DND-41 (cell line): Measurements from ENCODE around the gene ZNF672.

ENCODE experiments used
- ATAC-seq: fragments of 200-7000 bp; cut with Tn5 transposase; 3 replicates; pipeline ENCODE4 v1.9.1; 2021; ENCODE audit warnings: low read depth; ENCODE audit not compliant: insufficient read depth
- DNase-seq: peaks from one replicate; pipeline ENCODE4 v3.0.0-alpha.2; 2020
- H2AFZ ChIP-seq: 2 replicates; pipeline ENCODE4 v1.6.0; 2012; ENCODE audit warnings: low read depth, low read length
- H3K27ac ChIP-seq: 2 replicates; pipeline ENCODE4 v1.5.1; 2012; ENCODE audit warnings: low read length, inconsistent platforms
- H3K27me3 ChIP-seq: fragments of 200-600 bp; sonication (generic); 2 replicates; pipeline ENCODE4 v1.6.0; 2012; ENCODE audit warnings: low read length, mild to moderate bottlenecking, inconsistent platforms; ENCODE audit not compliant: insufficient read depth, poor library complexity
- H3K36me3 ChIP-seq: 2 replicates; pipeline ENCODE4 v1.5.1; 2012; ENCODE audit warnings: low read length, inconsistent platforms; ENCODE audit not compliant: insufficient read depth
- H3K4me1 ChIP-seq: 2 replicates; pipeline ENCODE4 v1.5.1; 2012; ENCODE audit warnings: mild to moderate bottlenecking, low read length; ENCODE audit not compliant: insufficient read depth
- H3K4me2 ChIP-seq: 2 replicates; pipeline ENCODE4 v1.6.0; 2012; ENCODE audit warnings: mild to moderate bottlenecking, moderate library complexity, low read length, inconsistent platforms; ENCODE audit not compliant: insufficient read depth
- H3K4me3 ChIP-seq, 2 experiments: fragments of 200-600 bp in 1 of 2; shearing (Covaris generic) in 1 of 2; 2 replicates each; pipeline ENCODE4 v1.5.1; 2012 to 2016; ENCODE audit warnings: inconsistent platforms in 2 of 2, low read length in 2 of 2, mild to moderate bottlenecking in 2 of 2, low read depth in 1 of 2, moderate library complexity in 1 of 2
- H3K79me2 ChIP-seq: 2 replicates; pipeline ENCODE4 v1.6.0; 2012; ENCODE audit warnings: low read length, inconsistent platforms; ENCODE audit not compliant: insufficient read depth
- H3K9ac ChIP-seq: 2 replicates; pipeline ENCODE4 v1.6.0; 2012; ENCODE audit warnings: low read depth, mild to moderate bottlenecking, inconsistent platforms, low read length, moderate library complexity
- H3K9me3 ChIP-seq: 2 replicates; pipeline ENCODE4 v1.5.1; 2012; ENCODE audit warnings: low read length, moderate library complexity, mild to moderate bottlenecking, inconsistent platforms; ENCODE audit not compliant: insufficient read depth, severe bottlenecking
- H4K20me1 ChIP-seq: 2 replicates; pipeline ENCODE4 v1.6.0; 2012; ENCODE audit warnings: low read length; ENCODE audit not compliant: insufficient read depth
- CTCF ChIP-seq: IDR thresholded peaks from 2 replicates; pipeline ENCODE4 v1.5.1; 2012; ENCODE audit warnings: borderline replicate concordance, low read length, moderate library complexity, mild to moderate bottlenecking; ENCODE audit not compliant: poor library complexity, severe bottlenecking; ENCODE audit errors: extremely low read depth
- EZH2 ChIP-seq: IDR thresholded peaks from 3 replicates; pipeline ENCODE4 v1.6.1; 2012; ENCODE audit warnings: borderline replicate concordance, low read depth, mild to moderate bottlenecking, moderate library complexity, low read length, inconsistent platforms; ENCODE audit not compliant: severe bottlenecking

Gene ZNF672

GRCh38 chr1:248847956-248848561 lies 10.0 kb downstream of the ZNF672 start:
- Histone ChIP-seq H3K4me2 (no peak overlapping the region), H3K4me1 (no peaks in the 10 kb centered on the region), H3K9me3 (no peaks in the 10 kb centered on the region), H3K36me3 (peaks cover 91% of the 10 kb centered on the region), H3K4me3 (no peak overlapping the region), H2AFZ (no peak overlapping the region), H3K27ac (no peak overlapping the region), H4K20me1 (peaks cover 27% of the 10 kb centered on the region), H3K27me3 (no peaks in the 10 kb centered on the region), H3K79me2 (peaks cover 9% of the 10 kb centered on the region), H3K9ac (no peak overlapping the region)
- no peak for TF ChIP-seq CTCF
- TF ChIP-seq EZH2 = no peak
- ATAC-seq = no peak
- DNase-seq = no peak

- peaks cover 27% of the 10 kb centered on the region for H4K20me1 ChIP-seq
- no peak for ATAC-seq
- H2AFZ ChIP-seq = no peak overlapping the region
- H3K27ac ChIP-seq = no peak overlapping the region
- H3K9ac ChIP-seq = no peak overlapping the region
- no peak for DNase-seq
- peaks cover 11% of the 10 kb centered on the region; the same call in 1 of the 2 replicates for H3K79me2 ChIP-seq
- H3K4me1 ChIP-seq = no peaks in the 10 kb centered on the region
- no peaks in the 10 kb centered on the region for H3K9me3 ChIP-seq
- peaks cover 93% of the 10 kb centered on the region for H3K36me3 ChIP-seq
- H3K4me3 ChIP-seq = no peak overlapping the region
- TF ChIP-seq EZH2 = no peak
- no peak for TF ChIP-seq CTCF
- H3K4me2 ChIP-seq = no peak overlapping the region
- H3K27me3 ChIP-seq = no peaks in the 10 kb centered on the region
Measured at GRCh38 chr1:248848602-248849001, 10.6 kb downstream of the ZNF672 start.

- Histone ChIP-seq H3K4me1 (no peaks in the 10 kb centered on the region), H3K9ac (no peak overlapping the region), H3K27me3 (no peaks in the 10 kb centered on the region), H3K79me2 (peaks cover 12% of the 10 kb centered on the region; the same call in 1 of the 2 replicates), H3K27ac (no peak overlapping the region), H2AFZ (no peak overlapping the region), H3K4me2 (no peak overlapping the region), H4K20me1 (peaks cover 27% of the 10 kb centered on the region), H3K9me3 (no peaks in the 10 kb centered on the region), H3K36me3 (peaks cover 98% of the 10 kb centered on the region), H3K4me3 (no peak overlapping the region)
- ATAC-seq = no peak
- DNase-seq = no peak
- no peak for TF ChIP-seq CTCF
- TF ChIP-seq EZH2 = no peak
Measured at GRCh38 chr1:248849152-248849551, 11.1 kb downstream of the ZNF672 start.

GRCh38 chr1:248849637-248850036 lies 11.6 kb downstream of the ZNF672 start:
- H3K27ac ChIP-seq = no peak overlapping the region
- no peaks in the 10 kb centered on the region for H3K27me3 ChIP-seq
- H3K36me3 ChIP-seq = peaks cover 98% of the 10 kb centered on the region
- H2AFZ ChIP-seq = no peak overlapping the region
- ATAC-seq (no peak), DNase-seq (no peak)
- H3K4me3 ChIP-seq = no peak overlapping the region
- H3K9ac ChIP-seq = no peak overlapping the region
- no peaks in the 10 kb centered on the region for H3K4me1 ChIP-seq
- H3K79me2 ChIP-seq = peaks cover 9% of the 10 kb centered on the region; the same call in 1 of the 2 replicates
- no peaks in the 10 kb centered on the region for H3K9me3 ChIP-seq
- no peak for TF ChIP-seq CTCF
- no peak for TF ChIP-seq EZH2
- no peak overlapping the region for H3K4me2 ChIP-seq
- H4K20me1 ChIP-seq = peaks cover 23% of the 10 kb centered on the region
